Hindlimb muscle (tissue), 1 donor: ENCODE measurements around the gene MYOF. TPM values are rescaled to one million over a fixed set of nuclear protein-coding genes. Genes with fewer than 3 reads are reported as not detected.
"Not testable (repeated sequence)": the region's sequence is repeated elsewhere in the genome, so short reads cannot be mapped to it uniquely, and the experiment has no call there.

Source experiments
- DNase-seq: peaks from one replicate; pipeline ENCODE4 v3.0.0-alpha.2; 2013
- polyA plus RNA-seq: library from polyadenylated mRNA; unstranded; fragments of 120-200 nt; gene quantifications from one replicate; pipeline ENCODE4 v1.2.1, GENCODE V29; 2013; ENCODE audit not compliant: insufficient read length

MYOF gene
- polyA plus RNA-seq, 1 donor = 51.4 TPM

- no peak for DNase-seq
These were observed 95.3 kb downstream of the MYOF start for GRCh38 chr10:93386631-93387369.

DNA sequence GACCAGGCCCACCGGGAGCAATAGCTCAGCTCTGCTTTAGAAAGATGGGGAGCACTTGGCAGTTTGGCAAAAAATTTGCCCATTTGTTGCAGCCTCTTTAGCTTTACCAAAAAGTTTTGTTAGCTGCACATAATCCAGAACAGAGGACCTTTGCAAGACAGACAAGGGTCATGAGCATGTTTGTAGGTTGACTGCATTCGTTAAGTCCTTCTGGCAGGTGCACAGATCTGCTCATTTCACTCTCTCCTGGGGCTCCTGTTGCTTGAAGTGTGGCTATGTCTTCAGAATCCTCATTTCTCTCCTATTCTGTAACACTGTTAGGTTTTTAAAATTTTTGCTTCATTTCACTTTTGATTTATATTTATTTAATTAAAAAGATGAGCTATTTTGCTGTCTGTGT is 96.8 kb downstream of the MYOF start:
- DNase-seq = no peak

- no peak for DNase-seq
These were observed 98.1 kb downstream of the MYOF start for GRCh38 chr10:93384006-93384405.

- peak; percentile 34 for DNase-seq
These were observed 98.6 kb downstream of the MYOF start for GRCh38 chr10:93383562-93383981.

DNA sequence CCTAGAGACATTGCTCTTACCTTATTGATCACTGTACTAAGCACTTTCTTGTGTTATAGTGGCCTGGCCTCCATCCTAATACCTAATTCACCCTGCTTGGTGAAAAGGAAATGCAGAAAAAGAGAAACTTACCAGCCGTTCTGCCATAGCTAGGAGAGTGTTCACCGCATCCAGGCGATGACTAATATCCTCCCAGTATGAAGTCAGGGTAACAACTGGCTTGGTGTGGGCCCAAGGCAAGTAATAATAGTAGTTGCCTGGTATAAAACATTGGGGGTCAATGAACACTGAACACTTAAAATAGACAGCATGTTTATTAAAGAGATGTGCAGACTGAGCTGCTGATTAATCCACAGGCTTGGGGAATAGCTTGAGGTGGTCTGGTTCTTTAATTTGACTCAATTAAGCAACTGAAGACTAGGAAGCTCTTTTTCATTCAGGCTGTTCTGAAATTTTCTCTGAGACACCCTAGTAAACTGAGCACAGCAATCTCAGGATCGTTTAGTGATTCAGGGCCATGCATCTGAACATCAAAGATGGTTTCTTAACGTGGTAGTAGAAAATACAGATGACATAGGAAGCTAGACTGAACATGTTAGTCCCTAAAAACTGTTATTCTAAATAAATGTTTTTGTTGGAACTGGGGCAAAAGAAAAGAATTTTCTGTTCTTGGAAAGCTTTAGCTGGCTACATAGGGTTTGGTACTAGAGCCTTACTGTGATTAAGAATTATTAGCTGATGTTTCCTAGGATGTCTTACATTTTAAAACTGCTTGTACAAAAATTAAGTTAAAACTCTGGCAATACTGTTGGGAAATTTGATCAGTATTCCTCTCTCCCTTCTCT is 102.2 kb downstream of the MYOF start:
- DNase-seq = no peak

DNA sequence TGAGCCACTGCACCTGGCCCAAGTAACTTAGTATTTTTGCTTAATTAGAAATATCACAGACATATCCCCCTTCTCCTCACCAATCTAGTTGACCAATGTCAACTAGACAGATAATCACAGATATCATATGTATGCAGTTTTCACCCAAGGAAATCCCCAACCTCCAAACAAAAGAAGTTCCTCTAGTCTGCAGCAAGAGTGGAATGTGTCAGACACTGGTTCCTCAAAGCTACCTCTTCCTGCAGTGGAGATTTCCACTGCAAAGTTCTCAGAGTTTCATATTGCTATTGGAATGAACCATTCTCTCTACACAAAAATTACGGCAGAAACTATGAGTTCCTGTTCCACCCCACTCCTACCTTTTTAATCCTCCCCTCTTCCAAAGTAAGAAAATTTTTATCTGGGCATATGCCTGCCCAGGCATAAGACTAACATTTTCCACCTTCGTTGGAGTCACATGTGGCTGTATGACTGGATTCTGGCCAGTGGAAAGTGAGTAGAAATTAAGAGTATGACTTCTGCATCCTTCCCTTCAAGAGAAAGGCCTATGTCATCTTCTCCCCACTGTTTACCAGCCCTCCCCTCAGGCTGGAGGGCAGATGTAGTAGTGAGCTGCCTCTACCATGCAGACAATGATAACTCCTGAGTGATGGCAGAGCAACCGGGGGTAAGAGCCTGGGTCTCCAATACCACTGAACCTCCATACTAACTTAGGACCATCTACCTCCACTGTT is 103.0 kb downstream of the MYOF start:
- DNase-seq = no peak

GRCh38 chr10:93378039-93378438 is 104.1 kb downstream of the MYOF start:
- DNase-seq = no peak

GRCh38 chr10:93376372-93377293 is 105.5 kb downstream of the MYOF start:
- peak; percentile 81 for DNase-seq

GRCh38 chr10:93370961-93371360 is 111.2 kb downstream of the MYOF start:
- DNase-seq = no peak

DNA sequence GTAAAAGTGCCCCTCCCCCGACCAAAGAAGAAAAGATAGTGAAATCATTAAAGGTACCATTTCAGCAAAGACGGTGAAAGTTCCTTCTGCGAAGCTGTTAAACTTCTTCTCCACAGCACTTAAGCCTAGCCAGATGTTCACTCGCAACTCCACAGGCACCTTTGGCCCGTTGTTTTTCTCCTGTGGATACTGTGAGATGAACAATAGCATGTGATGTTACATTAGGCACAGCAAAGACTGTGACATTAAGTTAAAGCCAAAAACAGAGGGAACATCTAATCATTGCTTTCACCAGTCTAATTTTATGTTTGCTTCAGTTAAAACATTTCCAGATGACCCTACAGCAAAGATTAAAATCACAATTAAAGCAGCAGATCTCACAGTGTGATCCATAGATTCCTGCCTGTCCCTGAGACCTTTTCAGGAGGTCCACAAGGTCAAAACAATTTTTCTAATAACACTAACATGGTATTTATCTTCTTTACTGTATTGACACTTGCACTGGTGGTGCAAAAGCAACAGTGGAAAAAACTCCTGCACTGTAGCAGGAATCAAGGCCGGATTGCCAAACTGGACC is 112.5 kb downstream of the MYOF start:
- DNase-seq = no peak

DNA sequence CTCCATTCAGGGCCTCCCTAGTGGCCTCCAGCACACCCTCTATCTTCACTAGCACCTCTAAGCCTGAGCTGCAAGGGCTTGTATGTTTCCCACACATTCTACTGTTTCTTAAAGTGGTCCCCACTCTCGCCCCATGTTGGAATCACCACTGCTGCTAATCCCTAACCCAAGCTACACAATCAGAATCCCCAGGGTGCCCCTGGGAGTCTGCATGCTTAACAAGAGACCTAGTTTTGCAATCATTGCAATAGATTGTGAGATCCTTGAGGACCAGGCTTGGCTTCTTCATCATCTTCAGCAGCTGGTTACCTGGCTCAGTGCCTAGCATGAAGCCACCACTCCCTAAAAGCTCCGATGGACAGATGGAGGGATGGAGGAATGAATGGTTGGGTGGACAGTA is 113.9 kb downstream of the MYOF start:
- DNase-seq = no peak

GRCh38 chr10:93367664-93368063 is 114.5 kb downstream of the MYOF start:
- no peak for DNase-seq

DNA sequence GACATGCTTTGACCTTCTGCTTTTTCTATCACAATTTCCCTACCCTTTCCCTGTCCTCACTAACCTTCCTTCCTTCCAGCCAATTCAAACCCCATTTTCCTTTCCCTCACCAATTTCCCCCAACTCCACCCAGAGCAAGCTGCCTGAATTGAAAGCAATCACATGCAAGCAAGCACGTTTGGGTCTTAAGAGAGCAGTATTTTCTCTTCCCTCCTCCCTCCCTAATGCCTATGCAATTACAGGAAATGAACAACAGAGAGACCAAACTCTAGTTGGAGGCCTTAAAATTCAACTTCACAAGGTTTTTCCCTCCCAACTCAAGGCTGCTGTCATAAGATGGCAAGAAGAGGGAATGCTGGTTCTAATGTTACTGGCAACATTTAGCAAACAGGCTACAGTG is 117.2 kb downstream of the MYOF start:
- no peak for DNase-seq

GRCh38 chr10:93363891-93364648 is 118.1 kb downstream of the MYOF start:
- no peak for DNase-seq

DNA sequence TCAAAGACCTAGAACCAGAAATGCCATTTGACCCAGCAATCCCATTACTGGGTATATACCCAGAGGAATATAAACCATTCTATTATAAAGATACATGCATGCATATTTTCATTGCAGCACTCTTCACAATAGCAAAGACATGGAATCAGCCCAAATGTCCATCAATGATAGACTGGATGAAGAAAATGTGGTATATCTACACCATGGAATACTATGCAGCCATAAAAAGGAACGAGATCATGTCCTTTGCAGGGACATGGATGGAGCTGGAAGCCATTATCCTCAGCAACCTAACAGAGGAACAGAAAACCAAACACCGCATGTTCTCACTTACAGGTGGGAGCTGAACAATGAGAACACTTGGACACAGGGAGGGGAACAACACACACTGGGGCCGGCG is 123.7 kb downstream of the MYOF start:
- DNase-seq = not testable (repeated sequence)

- DNase-seq = no peak
These were observed 124.5 kb downstream of the MYOF start for GRCh38 chr10:93357680-93358079.

- DNase-seq = no peak
These were observed 125.6 kb downstream of the MYOF start for GRCh38 chr10:93356516-93356915.

GRCh38 chr10:93352638-93353383 is 129.3 kb downstream of the MYOF start:
- DNase-seq = peak; percentile 36

DNA sequence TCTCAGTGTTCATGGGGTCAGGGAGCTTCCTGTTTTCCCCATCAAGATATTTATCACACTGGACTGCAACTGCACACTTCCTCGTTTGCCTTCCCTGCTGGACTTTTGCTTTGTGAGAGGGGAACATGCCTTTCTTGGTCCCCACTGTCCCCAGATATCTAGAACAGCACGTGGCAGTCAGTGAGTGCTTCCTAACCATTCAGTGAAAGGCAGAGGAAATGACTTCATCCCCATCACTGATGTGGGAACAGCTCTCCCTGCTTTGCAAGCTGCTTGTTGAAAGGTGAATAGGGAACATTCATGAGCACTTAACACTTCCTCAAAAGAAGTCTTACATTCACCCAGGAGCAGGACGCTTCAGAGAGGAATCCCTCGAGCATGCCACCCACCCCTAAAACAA is 135.4 kb downstream of the MYOF start:
- DNase-seq = no peak

GRCh38 chr10:93346108-93346507 is 136.0 kb downstream of the MYOF start:
- no peak for DNase-seq
